Measurements from ENCODE around the gene ASPHD2.

The ASPHD2 gene

GRCh38 chr22:26428515-26429457 lies at the start of gene ASPHD2:
Gene ASPHD2, plus strand, starts transcription at chr22:26429260. Its CDS starts 4,356 bp downstream, at chr22:26433616.
- Histone ChIP-seq H3K27me3 (ENCODE audit: control insufficient read depth, low read length) (no peaks in the 10 kb centered on the region), H3F3A (ENCODE audit: control insufficient read depth, insufficient read depth) (peaks cover 15% of the 10 kb centered on the region), H3K79me2 (ENCODE audit: control insufficient read depth, low read length) (peaks cover 22% of the 10 kb centered on the region), H4K20me1 (ENCODE audit: control insufficient read depth, insufficient read depth, low read depth, low read length) (no peaks in the 10 kb centered on the region), H3K9me3 (ENCODE audit: control insufficient read depth, insufficient read depth, low read length) (0 out of 2 replicates have a peak, but pooled peaks cover under 1% of the 10 kb centered on the region), H3K4me3 (ENCODE audit: low read length) (peak within 1 kb of the TSS; percentile 85), H3K27ac (ENCODE audit: low read depth, low read length) (peak within 1 kb of the TSS; percentile 97), H3K4me1 (ENCODE audit: control insufficient read depth, low read length) (peaks cover 29% of the 10 kb centered on the region), H3K36me3 (ENCODE audit: control insufficient read depth, low read length) (peaks cover 3% of the 10 kb centered on the region), H3K9me2 (replicated peaks; ENCODE audit: control insufficient read depth, low read length) (no peaks in the 10 kb centered on the region), H3K4me2 (ENCODE audit: low read length) (peak within 1 kb of the TSS; percentile 89)
- TF ChIP-seq EZH2phosphoT487 (IDR thresholded peaks at IDR 0.05; ENCODE audit: borderline replicate concordance, low read length) (no peak), CTCF (IDR thresholded peaks at IDR 0.05; ENCODE audit: low read depth, low read length, poor library complexity, severe bottlenecking) (no peak)

GRCh38 chr22:26380072-26380830 lies 48.8 kb upstream of the ASPHD2 start:
- Histone ChIP-seq H3K4me3 (ENCODE audit: low read length) (no peak overlapping the region), H3K27ac (ENCODE audit: low read depth, low read length) (no peak overlapping the region), H4K20me1 (ENCODE audit: control insufficient read depth, insufficient read depth, low read depth, low read length) (no peaks in the 10 kb centered on the region), H3K79me2 (ENCODE audit: control insufficient read depth, low read length) (no peaks in the 10 kb centered on the region), H3K4me1 (ENCODE audit: control insufficient read depth, low read length) (peaks cover 7% of the 10 kb centered on the region; the same call in 1 of the 2 replicates), H3K36me3 (ENCODE audit: control insufficient read depth, low read length) (no peaks in the 10 kb centered on the region), H3K9me3 (ENCODE audit: control insufficient read depth, insufficient read depth, low read length) (no peaks in the 10 kb centered on the region; the same call in 1 of the 2 replicates), H3K9me2 (replicated peaks; ENCODE audit: control insufficient read depth, low read length) (no peaks in the 10 kb centered on the region), H3F3A (ENCODE audit: control insufficient read depth, insufficient read depth) (no peaks in the 10 kb centered on the region), H3K27me3 (ENCODE audit: control insufficient read depth, low read length) (peaks cover 64% of the 10 kb centered on the region), H3K4me2 (ENCODE audit: low read length) (no peak overlapping the region)
- TF ChIP-seq CTCF (IDR thresholded peaks at IDR 0.05; ENCODE audit: low read depth, low read length, poor library complexity, severe bottlenecking) (no peak), EZH2phosphoT487 (IDR thresholded peaks at IDR 0.05; ENCODE audit: borderline replicate concordance, low read length) (no peak)

GRCh38 chr22:26382782-26383181 lies 46.3 kb upstream of the ASPHD2 start:
- TF ChIP-seq EZH2phosphoT487 (IDR thresholded peaks at IDR 0.05; ENCODE audit: borderline replicate concordance, low read length), result no peak
- no peak for TF ChIP-seq CTCF (IDR thresholded peaks at IDR 0.05; ENCODE audit: low read depth, low read length, poor library complexity, severe bottlenecking)
- no peak overlapping the region for H3K27ac ChIP-seq (ENCODE audit: low read depth, low read length)
- peaks cover 14% of the 10 kb centered on the region for H3K4me1 ChIP-seq (ENCODE audit: control insufficient read depth, low read length)
- no peaks in the 10 kb centered on the region for H4K20me1 ChIP-seq (ENCODE audit: control insufficient read depth, insufficient read depth, low read depth, low read length)
- H3K9me3 ChIP-seq (ENCODE audit: control insufficient read depth, insufficient read depth, low read length), result no peaks in the 10 kb centered on the region; the same call in 1 of the 2 replicates
- H3K79me2 ChIP-seq (ENCODE audit: control insufficient read depth, low read length), result no peaks in the 10 kb centered on the region
- no peak overlapping the region for H3K4me3 ChIP-seq (ENCODE audit: low read length)
- no peaks in the 10 kb centered on the region for H3K9me2 ChIP-seq (replicated peaks; ENCODE audit: control insufficient read depth, low read length)
- H3K36me3 ChIP-seq (ENCODE audit: control insufficient read depth, low read length), result no peaks in the 10 kb centered on the region
- H3K27me3 ChIP-seq (ENCODE audit: control insufficient read depth, low read length), result peaks cover 67% of the 10 kb centered on the region
- no peaks in the 10 kb centered on the region for H3F3A ChIP-seq (ENCODE audit: control insufficient read depth, insufficient read depth)
- no peak overlapping the region for H3K4me2 ChIP-seq (ENCODE audit: low read length)

Data from DOHH2 (cell line).